Measurements from ENCODE around the gene IQCE. TPM values are rescaled to one million over a fixed set of nuclear protein-coding genes. Genes with fewer than 3 reads are reported as not detected.

The IQCE gene, protein sequence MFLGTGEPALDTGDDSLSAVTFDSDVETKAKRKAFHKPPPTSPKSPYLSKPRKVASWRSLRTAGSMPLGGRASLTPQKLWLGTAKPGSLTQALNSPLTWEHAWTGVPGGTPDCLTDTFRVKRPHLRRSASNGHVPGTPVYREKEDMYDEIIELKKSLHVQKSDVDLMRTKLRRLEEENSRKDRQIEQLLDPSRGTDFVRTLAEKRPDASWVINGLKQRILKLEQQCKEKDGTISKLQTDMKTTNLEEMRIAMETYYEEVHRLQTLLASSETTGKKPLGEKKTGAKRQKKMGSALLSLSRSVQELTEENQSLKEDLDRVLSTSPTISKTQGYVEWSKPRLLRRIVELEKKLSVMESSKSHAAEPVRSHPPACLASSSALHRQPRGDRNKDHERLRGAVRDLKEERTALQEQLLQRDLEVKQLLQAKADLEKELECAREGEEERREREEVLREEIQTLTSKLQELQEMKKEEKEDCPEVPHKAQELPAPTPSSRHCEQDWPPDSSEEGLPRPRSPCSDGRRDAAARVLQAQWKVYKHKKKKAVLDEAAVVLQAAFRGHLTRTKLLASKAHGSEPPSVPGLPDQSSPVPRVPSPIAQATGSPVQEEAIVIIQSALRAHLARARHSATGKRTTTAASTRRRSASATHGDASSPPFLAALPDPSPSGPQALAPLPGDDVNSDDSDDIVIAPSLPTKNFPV
- total RNA-seq = 10 to 100 TPM in 1 of 2 experiments, 1 to 10 TPM in 1; 7.5 to 13.7 TPM

DNA sequence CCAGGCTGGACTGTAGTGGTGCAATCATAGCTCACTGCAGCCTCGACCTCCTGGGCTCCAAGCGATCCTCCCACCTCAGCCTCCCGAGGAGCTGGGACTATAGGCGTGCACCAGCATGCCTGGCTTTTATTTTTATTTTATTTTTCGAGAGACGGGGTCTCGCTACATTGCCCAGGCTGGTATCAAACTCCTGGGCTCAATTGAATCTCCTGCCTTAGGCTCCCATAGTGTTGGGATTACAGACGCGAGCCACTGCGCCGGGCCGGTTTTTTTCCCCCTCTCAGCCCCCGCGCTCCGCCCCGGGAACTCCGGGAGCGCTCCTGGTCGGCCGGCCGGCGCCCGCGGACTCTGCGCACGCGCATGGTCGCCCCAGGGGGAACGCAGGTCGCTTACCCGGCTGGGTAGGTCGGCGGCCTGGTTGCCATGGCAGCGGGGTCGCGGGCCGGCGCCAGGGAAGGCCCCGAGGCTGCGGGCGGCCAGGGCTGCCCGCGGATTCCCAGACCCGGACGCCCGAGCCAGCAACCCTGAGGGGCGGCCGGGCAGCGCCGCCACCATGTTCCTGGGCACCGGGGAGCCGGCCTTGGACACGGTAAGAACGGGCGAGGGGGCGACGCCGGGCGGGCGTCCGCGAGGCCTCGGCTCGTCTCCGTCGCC is at the start of gene IQCE:
IQCE (plus strand) TSS at position 351 of the 654 bp plus-strand sequence; CDS start at position 554, 203 bp downstream.

DNA sequence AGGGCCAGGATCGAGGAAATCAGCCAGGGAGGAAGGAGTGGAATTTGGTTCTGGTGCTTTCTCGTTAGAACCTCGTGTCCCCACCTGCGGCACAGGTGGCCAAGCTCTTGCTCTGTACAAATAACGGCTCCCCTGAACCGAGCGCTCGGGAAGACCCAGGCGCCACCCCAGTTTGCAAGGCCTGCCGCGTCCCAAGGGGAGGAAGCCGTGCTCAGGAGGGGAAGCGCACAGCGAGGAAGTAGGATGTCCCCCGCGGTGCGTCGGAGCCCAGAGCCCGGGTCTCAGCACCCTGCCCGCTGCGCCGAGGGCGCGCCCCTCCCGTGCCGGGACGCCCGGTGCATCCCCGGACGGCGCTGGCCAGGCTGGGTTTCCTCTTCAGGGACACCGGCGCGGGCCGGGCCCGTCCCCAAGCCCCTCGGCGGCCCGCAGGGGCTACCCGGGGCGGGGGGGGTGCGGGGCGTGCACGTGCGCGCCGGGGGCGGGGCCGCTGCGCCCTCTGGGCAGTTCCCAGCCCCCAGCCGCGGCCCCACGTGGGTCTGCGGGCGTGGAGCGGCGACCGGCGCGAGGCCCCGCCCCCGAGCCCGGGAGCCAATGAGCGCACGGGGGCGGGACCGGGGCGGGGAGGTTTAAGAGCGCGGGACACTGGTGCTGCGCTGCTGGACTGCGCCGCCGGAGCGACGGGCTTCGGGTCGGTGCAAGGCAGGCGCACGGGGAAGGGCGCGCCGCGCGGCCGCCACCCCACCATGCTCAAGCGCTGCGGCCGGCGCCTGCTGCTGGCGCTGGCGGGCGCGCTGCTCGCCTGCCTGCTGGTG is 39.5 kb upstream of the IQCE start, which contains the start of gene LFNG:
LFNG (plus strand) TSS at position 656 of the 812 bp plus-strand sequence; CDS start at position 744, 88 bp downstream.

DNA sequence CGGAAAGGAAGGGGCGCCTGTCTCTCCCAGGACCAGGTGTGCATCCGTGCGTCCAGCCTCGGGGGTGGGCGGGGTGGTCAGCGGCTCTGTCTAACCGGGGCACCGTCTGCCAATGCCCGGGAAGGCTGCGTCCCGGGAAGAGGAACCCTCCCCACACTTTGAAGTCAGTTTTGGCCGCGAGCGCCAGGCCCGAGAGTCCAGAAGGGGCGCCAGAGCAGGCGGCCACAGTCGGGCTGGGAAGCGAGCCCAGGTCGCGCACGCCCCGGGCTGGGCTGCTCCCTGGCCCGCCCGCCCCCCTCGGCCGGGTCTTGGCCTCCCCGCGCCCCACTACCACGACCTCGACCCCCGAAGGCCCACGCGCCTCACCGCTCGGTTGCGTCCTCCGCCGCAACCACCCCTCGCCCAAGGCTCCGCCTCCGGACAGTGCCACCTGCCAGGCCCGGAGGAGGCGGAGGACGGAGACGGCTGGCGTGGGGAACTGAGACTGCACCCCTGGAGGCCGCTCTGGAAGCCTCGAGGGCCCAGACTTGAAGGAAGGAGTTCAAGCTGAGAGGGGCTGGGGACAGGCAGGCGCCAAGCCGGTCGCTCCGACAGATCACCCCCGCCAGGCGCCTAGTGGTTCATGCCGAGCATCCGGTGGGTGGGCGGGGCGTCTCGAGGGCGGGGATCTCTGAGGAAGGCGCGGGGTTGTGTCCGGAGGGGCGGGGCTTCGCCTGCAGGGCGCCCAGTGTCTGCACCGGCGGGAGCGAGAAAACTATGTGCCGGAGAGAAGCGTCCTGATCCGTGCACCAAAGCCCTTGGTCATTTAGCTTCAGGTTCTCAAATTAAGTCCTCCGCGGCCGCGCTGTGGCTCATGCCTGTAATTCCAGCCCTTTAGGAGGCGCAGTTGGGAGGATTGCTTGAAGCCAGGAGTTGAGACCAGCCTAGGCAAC is 3.4 kb upstream of the IQCE start, which contains the start of gene BRAT1:
BRAT1 (minus strand) TSS at position 404 of the 932 bp plus-strand sequence. CDS start 1,093 bp downstream, outside the sequence.

DNA sequence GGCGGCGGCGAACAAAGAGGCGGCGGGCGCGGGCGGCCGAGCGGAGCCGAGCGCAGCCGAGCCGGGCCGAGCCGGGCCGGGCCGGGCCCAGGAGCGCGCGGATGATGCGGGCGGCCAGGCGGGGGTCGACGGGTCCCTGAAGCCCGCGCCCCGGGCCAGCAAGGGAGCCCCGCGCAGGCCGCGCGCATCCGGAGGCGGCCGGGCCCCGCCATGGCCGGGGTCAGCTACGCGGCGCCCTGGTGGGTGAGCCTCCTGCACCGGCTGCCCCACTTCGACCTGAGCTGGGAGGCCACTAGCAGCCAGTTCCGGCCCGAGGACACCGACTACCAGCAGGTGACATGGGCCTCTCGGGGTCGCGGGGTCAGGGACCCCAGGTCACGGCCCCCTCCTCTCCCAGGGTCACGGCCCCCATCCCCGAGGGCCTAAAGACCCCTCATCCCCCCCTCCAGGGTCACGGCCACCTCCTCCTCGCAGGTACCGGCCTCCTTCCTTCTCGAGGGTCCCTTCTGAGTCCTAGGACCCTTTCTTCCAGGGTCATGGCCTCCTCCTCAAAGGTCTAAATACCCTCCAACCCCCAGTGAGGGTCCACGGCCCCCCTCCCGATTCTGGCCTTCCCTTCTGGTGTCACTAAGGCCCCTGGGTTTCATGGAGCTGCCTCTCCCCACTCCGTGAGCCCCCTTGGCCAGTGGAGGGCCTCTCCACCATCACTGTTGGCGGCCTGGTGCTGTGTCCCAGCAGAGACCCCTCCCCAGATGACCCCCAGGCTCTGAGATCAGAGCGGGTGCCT is 73.4 kb downstream of the IQCE start, which contains the start of gene TTYH3:
TTYH3 (plus strand) TSS at position 41 of the 787 bp plus-strand sequence; CDS start at position 211, 170 bp downstream.

Small RNA genes lying within 50 kb of the gene (microRNA-seq; reads per million reads assigned to microRNA genes)
- gene MIR4648 (ENCODE audit: borderline microRNAs expressed, borderline replicate concordance) = not detected

Other genes with a start within 250 kb of the IQCE start
- 10 to 100 TPM; 25.8 to 26.0 TPM for gene SNX8, start 244.5 kb upstream of the IQCE start, total RNA-seq
- 100 to 1,000 TPM; 150 to 154 TPM for gene EIF3B, start 204.2 kb upstream of the IQCE start, total RNA-seq
- gene CHST12, start 155.4 kb upstream of the IQCE start, total RNA-seq = 10 to 100 TPM; 22.6 to 23.1 TPM
- gene GRIFIN, start 82.6 kb upstream of the IQCE start, total RNA-seq = not detected
- 10 to 100 TPM; 99.5 to 99.9 TPM for gene LFNG, start 39.2 kb upstream of the IQCE start, total RNA-seq
- gene BRAT1, start 3.5 kb upstream of the IQCE start, total RNA-seq = 10 to 100 TPM; 31.6 to 33.4 TPM
- gene TTYH3, start 73.0 kb downstream of the IQCE start, total RNA-seq = 10 to 100 TPM; 15.9 to 16.3 TPM
- gene AMZ1, start 129.2 kb downstream of the IQCE start, total RNA-seq = under 1 TPM; 0.30 to 0.31 TPM

Data from activated naive CD4-positive, alpha-beta T cell treated with anti-CD3 and anti-CD28 coated beads, Interleukin-2, amount 10 ng/mL, durations not matched to agents 5 hours and 36 hours (primary cell).